NCI-H345 treated with DMSO at 0.1 percent for 48 hours (cell line): ENCODE results near the gene SCN3A.
A peak's percentile ranks its signal among the peaks of the same experiment; 100 is the strongest.

Experiments used
- DNase-seq: peaks from one replicate; lab custom pipeline; 2025; ENCODE audit not compliant: unreplicated experiment; lab: John Stamatoyannopoulos, UW

Gene SCN3A

DNA sequence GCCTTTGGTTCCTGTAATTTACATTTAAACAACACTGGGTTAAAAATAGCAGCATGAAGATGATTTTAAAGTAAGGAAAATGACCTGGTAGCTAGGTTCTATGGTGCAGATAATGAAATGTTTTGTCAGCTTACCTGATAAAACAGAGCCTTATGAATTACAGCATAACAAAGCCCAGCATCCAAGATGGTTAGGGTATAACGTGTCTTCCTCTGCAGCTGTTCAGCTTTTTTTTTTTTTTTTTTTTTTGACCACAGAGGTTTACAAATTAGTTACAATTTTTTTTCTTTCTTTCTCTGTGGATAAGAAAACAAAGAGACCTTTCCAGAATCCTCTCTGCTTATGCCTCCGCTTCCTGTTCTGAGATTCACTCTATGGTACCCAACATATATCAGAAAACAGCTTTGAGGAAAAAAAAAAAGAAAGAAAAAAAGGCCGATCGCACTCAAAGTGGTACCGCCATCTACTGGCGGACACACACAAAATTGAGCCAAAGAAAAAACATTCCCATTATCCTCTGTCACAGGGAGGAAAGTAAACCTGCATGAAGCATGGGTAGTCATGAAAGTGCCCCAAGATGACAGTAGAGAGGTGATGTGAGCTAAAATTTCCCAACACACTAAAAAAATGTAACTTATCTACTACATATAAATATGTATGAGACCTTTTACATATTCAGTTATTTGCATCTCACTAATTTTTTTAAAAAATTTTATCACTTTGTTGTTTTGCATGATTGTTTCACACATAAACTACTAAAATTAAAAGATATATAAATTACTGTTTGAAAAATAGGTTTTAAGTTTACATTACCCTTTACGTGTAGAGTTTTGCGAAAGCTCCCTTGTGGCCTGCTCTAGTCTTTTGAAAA, at the start of gene SCN3A:
SCN3A (minus strand) TSS at position 362 of the 871 bp plus-strand sequence. CDS start 27,656 bp downstream, outside the sequence.
- peak; percentile 73 for DNase-seq

GRCh38 chr2:165253178-165253577, 49.3 kb upstream of the SCN3A start:
- no peak for DNase-seq

DNA sequence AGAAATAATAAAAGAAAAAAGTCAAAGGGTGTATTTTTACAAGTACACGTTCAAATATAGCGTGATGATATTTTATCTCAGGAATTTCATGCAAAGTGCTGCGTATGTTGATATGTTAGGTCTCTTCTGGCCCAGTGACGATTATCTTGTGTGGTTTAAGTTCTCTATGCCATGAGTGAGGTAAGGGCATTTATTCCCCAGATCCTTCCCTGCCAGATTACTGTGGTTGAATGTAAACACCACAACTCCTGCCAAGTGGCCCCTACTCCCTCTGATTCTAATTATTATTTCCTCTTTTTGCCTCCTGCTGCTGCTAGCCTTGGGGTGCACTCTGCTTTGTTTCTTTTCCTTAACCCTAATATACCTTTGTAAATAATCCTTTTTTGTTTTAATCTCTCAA, 47.5 kb upstream of the SCN3A start:
- no peak for DNase-seq

DNA sequence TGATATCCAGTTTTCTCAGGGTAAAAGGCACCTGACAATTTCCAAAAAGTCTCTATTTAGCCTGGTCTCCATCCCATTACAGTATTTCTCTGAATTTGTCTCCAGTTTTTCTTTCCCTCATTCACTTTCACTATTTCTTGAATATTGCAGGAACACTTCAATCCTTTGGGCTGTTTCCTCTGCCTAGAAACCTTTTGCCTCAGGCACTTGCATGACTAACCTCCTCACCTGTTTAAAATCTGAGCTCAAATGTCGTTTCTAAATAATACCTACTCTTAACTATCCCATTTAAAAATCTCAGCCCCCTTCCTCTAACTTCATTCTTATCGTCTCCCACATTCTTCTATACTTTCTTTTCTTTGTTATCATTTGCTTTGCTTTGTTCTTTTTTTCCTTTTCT, 44.4 kb upstream of the SCN3A start:
- no peak for DNase-seq

DNA sequence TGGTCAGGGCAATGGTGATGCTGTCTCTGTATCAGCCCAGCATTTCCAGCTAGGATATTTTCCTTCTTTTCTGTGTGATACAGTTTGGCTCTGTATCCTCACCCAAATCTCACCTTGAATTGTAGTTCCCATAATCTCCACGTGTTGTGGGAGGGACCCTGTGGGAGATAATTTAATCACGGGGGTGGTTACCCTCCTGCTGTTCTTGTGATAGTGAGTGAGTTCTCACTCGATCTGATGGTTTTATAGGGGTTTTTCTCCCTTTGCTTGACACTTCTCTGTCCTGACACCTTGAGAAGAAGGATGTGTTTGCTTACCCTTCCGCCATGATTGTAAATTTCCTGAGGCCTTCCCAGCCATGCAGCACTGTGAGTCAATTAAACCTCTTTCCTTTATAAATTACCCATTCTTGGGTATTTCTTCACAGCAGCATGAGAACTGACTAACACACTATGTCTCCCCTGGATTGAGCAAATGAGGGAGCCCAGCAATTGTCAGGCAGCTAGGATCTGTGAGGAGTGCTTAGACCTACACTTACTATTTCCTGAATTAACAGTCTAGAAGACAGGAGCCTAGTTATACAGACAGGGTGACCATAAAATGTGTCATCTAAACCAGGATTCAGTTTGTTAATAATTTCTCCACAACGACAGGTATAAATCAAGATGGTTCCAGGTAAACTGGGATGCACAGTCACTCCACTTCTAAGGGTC, 41.4 kb upstream of the SCN3A start:
- DNase-seq = no peak

DNA sequence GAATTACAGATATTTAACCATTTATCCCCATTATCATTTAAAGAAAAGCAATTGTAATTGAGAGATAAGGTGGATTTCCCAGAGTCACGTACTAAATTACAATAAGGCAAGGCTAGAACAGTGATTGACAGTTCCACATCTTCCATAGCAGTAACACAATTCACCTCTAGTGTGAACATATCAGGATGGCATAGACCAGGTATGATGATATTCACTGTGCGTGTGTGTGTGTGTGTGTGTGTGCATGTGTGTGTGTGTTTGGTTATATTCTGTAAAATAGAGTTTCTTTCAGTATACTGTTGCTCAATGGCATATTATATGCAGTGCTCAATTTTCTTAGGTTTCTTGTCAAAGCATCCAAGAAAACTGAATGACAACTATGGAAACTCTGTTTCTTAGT, 37.1 kb upstream of the SCN3A start:
- DNase-seq = no peak

- peak; percentile 34 for DNase-seq
Observed at GRCh38 chr2:165239856-165240515, 36.1 kb upstream of the SCN3A start.

- peak; percentile 75 for DNase-seq
Observed at GRCh38 chr2:165239230-165239629, 35.4 kb upstream of the SCN3A start, which contains the start of gene SCN2A. TSS of gene SCN2A (plus strand) at chr2:165239414. CDS start at chr2:165295824, 56,410 bp downstream.

- DNase-seq = no peak
Observed at GRCh38 chr2:165238295-165238694, 34.4 kb upstream of the SCN3A start.

DNA sequence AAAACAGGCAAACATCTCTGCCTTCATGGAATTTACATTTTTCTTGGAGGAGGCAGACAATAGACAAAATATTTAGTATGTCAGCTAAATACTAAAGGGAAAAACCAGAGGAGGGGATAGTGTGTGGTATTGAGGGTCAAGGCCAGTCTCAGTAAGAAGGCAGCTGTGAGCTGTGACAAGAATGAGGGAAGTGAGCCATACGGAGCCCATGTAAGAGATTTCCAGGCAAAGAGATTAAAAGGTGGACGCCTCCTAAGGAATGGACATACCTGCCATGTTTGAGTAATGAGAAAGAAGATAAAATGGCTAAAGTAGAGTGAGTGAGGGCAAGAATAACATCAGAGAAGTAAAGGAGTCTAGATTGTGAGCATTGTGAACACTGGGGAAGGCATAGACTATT, 33.2 kb upstream of the SCN3A start:
- no peak for DNase-seq

DNA sequence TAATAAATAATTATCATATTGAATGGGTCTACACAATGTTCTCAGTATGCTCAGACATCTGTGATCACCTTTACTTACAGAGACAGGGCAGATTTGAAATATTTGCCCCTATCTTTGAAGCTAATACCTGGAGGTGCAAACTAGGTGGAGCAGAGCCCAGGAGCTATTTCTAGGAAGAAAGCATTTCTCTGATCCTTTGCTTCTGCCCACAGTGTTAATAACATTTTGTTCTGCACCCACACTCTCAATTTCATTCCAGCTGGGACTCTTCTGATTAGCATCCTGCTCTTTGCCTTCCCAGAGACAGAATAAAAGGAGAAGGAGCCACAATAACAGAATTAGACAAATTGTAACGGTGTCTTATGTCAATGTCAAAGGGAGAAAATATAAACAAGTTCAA, 23.7 kb upstream of the SCN3A start:
- no peak for DNase-seq

- DNase-seq = no peak
Observed at GRCh38 chr2:165224941-165225340, 21.1 kb upstream of the SCN3A start.

GRCh38 chr2:165219481-165219880, 15.6 kb upstream of the SCN3A start:
- DNase-seq = no peak

DNA sequence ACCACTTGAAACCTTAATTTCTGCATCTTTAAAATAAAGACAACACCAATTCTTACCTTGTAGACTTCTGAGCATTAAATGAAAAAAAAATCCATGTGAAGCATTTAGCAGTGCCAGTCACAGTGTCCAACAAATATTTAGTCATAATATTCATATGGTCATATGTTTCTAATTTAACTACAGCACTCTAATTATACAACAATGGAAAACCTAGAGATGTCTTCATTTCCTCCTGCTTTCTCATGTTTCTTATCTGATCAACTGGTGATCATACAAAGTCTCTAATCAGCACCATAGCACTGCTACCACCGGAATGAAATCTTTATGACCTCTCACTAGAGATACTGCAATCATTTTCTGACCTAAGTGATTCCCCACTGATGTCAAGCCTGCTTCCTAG, 10.2 kb upstream of the SCN3A start:
- DNase-seq = no peak

DNA sequence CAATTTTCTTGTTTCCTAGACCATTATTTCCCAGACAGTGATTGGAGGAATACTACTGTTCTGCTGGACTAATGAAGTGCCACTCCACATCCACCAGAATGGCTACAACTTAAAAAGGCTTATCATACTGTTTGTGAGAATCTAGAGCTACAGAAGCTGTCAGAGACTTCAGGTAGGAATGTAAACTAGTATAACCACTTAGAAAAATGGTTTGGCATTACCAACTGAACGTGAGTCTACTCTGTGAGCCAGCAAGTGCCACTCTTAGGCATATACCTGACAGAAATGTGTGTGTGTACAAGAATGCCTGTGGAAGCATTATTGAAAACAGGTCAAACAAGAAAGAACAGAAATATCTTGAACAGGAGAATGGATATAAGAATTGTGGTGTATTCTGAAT, 4.2 kb upstream of the SCN3A start:
- no peak for DNase-seq

GRCh38 chr2:165205865-165206264, 2.0 kb upstream of the SCN3A start:
- no peak for DNase-seq

DNA sequence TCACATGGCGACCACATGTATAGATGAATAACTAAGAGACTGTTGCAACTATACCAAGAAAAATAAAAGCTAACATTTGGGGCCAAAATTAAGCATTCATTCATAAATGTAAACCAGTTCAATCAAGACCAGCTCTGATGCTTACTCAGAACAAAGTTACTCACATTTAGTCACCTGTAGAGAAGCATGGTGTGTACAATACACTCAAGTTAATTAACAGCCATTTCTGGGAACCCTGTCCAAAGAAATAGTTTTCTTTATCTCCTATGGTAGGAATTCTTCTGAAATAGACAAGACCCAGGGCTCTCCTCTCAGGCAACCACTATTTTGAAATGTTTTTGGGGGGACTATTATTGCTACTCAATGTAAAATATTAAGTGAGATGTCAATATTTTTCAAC, 1.6 kb downstream of the SCN3A start:
- DNase-seq = no peak

DNA sequence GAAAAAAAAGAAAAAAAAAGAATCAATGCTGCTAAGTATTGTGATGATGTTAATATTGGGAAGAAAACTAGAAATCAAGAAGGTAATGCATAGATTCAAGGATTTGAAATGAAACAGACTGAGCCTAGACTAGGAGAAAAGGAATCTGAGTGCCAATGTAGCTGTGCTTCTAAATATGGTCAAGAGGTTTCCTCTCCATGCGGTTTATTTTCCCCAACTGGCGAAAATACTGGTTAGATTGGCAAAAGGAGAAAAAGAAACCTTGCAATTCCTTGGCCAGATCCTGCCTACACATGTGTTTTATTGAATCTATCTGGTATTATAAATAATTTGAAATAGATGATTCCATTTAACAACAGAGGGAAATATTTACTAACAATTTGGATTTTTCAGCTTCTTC, 5.7 kb downstream of the SCN3A start:
- DNase-seq = no peak

GRCh38 chr2:165197346-165197745, 6.5 kb downstream of the SCN3A start:
- peak; percentile 20 for DNase-seq

DNA sequence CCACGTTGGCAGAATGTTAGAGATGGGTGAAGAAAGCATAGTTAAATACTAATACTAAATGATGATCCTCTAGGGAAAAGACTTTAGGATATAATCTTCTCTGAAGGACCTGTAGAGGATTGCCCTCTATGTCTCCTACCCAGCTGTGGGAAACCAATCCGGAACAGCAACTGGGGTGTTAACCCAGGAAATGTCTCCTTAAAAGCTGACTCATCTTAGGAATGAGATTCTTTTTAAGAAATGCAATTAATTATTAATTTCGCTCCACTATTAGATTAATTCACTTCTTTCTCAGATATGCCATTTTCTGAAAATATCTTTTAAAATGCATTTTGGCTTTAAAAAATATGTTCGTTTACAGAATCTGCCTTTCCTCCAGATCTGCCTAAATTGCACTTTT, 7.4 kb downstream of the SCN3A start:
- DNase-seq = no peak

DNA sequence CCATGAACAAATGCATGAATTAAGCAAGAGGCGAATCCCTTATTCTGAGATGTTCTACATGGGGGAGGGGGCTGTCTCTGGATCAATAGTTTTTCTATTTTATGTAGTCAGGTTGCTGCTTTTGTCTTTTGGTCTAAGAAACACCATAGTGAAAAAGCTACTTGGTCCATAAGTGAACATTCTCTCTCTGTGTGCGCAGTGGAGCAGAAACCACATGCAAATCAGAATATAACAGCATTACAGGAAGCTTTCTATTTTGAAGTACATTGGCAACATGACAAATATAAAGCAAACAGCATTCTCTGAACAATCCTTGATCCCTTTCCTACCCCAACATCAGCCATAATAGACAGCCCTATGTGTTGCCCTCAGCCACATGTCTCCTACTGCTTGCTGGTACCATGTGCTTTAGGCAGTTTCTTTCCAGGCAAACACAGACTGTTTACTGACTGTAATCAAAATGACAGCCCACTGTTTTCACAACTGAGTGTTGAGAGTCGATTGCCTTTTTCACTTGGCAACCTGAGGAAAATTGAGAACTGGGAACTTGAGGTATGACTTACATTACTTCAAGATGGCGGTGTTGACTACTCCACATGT, 10.6 kb downstream of the SCN3A start:
- peak; percentile 92 for DNase-seq
